IPS-NIHi7 (cell line): ENCODE measurements around the gene ADARB1.
A peak's percentile ranks its signal among the peaks of the same experiment; 100 is the strongest.
"Not testable (repeated sequence)": the region's sequence is repeated elsewhere in the genome, so short reads cannot be mapped to it uniquely, and the experiment has no call there.

ENCODE experiments used
- DNase-seq: peaks from one replicate; pipeline ENCODE4 v3.0.0; 2012; ENCODE audit warnings: mixed read lengths; ENCODE audit errors: extremely low spot score

The ADARB1 gene

GRCh38 chr21:45074048-45074817 is at the start of gene ADARB1:
Gene ADARB1 (plus strand): TSS chr21:45074580. CDS start chr21:45171657, 97,077 bp downstream.
- peak; percentile 91 for DNase-seq

GRCh38 chr21:45026066-45026745 is 48.2 kb upstream of the ADARB1 start:
- DNase-seq, result no peak

GRCh38 chr21:45026826-45027225 is 47.6 kb upstream of the ADARB1 start:
- peak; percentile 60 for DNase-seq

- no peak for DNase-seq
Measured at GRCh38 chr21:45027241-45028196, 46.9 kb upstream of the ADARB1 start.

GRCh38 chr21:45028645-45029044 is 45.7 kb upstream of the ADARB1 start:
- not testable (repeated sequence) for DNase-seq

- DNase-seq, result peak; percentile 82
Measured at GRCh38 chr21:45029298-45029947, 45.0 kb upstream of the ADARB1 start.

GRCh38 chr21:45029948-45030681 is 44.3 kb upstream of the ADARB1 start:
- peak; percentile 79 for DNase-seq

- no peak for DNase-seq
Measured at GRCh38 chr21:45030682-45031570, 43.5 kb upstream of the ADARB1 start.

- DNase-seq, result no peak
Measured at GRCh38 chr21:45031571-45032191, 42.7 kb upstream of the ADARB1 start.

- DNase-seq, result no peak
Measured at GRCh38 chr21:45032332-45032731, 42.0 kb upstream of the ADARB1 start.

- no peak for DNase-seq
Measured at GRCh38 chr21:45032977-45033710, 41.2 kb upstream of the ADARB1 start.

- no peak for DNase-seq
Measured at GRCh38 chr21:45033791-45034555, 40.4 kb upstream of the ADARB1 start.

- DNase-seq, result no peak
Measured at GRCh38 chr21:45034556-45035476, 39.6 kb upstream of the ADARB1 start.

GRCh38 chr21:45035477-45035848 is 38.9 kb upstream of the ADARB1 start:
- DNase-seq, result no peak

GRCh38 chr21:45036630-45037029 is 37.8 kb upstream of the ADARB1 start:
- no peak for DNase-seq

GRCh38 chr21:45037986-45038385 is 36.4 kb upstream of the ADARB1 start:
- DNase-seq, result no peak
